Left kidney (tissue), 2 donors: ENCODE measurements around the gene PADI4. TPM values are rescaled to one million over a fixed set of nuclear protein-coding genes. Genes with fewer than 3 reads are reported as not detected.
"Not testable (repeated sequence)": the region's sequence is repeated elsewhere in the genome, so short reads cannot be mapped to it uniquely, and the experiment has no call there.

ENCODE experiments used
- DNase-seq: peaks from one replicate; pipeline ENCODE4 v3.0.0-alpha.2; 2013
- polyA plus RNA-seq: library from polyadenylated mRNA; unstranded; fragments of 120-200 nt; gene quantifications from one replicate; pipeline ENCODE4 v1.2.1, GENCODE V29; 2013; ENCODE audit not compliant: insufficient read length

PADI4 gene
- polyA plus RNA-seq, 1 donor = 0.17 TPM

DNA sequence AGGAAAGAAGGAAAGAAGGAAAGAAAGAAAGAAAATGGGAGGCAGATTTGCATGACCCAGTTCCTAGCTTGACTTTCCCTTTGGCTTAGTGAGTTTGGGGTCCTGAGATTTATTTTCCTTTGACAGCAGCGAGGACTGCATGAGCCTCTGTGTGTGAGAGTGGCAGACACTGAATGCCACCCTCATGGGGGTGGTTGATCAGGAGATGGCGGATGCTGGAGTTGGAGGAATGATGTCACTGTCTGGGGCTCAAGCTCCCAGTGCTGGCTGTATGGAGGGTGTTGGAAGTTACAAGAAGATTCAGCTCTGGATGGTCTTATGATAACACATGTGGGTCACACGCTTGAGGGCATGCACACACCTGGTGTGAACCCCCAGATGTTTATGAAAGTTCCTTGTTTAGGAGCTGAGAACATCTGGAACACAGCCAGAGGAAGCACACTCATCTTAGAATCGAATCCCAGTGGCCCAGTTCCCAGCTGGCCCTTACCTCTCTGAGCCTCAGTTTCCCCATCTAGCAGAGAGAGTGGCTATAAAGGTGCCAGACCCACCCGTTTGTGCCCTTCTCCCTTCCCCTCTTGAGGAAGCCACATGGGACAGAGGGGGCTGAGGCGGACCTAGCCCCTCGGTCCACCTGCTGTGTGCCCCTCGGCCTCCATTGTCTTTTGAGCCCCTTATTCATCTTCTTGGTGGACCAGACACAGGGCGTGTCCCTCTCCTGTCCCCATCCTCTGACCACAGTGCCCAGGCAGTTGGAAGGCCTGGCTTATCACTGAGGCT is 5.7 kb downstream of the PADI4 start:
- DNase-seq = no peak

DNA sequence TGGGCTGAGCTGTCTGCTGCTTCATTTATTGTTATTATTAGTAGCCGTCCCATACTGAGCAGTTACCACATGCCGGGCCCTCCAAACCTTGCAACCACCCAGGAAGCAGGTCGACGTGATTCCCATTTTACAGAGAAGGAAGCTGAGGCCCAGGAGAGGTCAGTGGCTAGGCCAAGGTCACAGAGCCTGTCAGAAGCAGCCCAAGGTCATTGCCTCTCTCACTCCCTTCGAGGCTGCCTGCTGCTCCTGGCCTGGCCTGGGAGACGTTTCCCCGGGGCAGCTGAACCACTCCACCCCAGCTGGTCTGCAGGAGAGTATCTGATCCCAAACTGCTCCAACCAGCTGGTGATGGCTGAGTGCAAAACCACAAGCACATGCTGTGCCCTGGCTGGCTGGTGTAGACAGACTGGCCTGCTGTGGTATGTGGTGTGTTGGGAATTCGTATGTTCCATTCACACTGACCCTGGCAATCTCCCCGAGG is 6.5 kb downstream of the PADI4 start:
- no peak for DNase-seq

DNA sequence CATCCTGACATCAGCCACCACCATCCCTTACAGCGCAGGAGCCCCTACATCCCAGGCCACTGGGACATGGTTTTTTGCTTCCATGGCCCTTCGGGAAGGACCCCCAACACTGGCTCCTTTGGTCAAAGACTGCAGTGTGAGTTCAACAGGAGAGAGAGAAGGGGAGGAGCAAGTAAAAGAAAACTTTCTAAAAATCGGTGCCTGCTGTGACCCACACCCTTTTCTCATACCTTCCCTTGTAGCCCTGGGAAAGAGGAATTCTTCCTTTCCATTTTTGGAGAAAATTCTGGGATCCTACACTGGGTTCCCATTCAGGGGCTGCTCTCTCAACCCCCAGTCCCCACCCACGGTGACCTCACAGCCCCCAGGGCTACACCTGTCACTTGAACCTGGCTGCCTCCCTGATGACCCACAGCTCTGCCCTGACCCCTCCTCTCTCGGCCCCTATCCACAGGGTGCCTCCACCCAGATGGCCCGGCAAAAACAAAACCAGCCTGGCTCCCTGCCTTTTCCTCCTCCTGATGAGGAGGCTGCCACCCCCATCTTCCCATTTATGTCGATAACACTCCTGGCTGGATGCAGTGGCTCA is 7.6 kb downstream of the PADI4 start:
- no peak for DNase-seq

DNA sequence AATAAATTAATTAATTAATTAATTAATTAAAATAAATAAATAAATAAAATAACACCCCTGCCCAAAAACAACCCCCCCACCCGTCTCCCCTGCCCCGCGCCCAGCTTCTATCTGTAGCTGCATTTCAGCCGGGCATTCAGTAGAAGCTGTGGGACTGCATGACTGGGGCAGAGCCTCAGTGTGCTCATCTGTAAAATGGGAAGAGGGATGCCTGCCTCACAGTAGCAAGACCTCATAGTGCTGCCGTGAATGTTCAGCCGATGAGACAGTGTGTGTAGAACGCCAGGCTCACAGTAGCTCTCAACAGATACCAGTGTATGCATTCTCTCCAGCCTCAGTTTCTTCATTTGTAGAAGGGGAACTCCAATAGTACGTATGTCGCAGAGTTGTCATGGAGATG is 8.7 kb downstream of the PADI4 start:
- no peak for DNase-seq

DNA sequence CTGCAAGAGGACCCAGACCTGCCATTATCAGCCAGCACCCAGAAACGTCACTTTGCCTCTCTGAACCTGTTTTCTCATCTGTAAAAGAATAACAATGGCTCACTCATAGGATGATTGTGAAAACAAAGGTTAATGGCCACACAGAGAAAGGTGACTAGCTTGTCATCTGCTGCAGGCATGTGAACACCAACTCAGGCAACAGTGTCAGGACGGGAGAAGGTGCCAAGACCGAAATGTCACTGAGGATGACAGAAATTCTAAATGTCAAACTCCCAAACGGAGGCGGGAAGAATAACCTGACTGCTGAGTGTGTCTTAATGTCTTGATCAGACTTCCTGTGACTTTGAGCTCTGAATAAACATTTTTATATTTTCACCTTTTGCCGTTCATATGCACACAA is 10.3 kb downstream of the PADI4 start:
- DNase-seq = no peak

DNA sequence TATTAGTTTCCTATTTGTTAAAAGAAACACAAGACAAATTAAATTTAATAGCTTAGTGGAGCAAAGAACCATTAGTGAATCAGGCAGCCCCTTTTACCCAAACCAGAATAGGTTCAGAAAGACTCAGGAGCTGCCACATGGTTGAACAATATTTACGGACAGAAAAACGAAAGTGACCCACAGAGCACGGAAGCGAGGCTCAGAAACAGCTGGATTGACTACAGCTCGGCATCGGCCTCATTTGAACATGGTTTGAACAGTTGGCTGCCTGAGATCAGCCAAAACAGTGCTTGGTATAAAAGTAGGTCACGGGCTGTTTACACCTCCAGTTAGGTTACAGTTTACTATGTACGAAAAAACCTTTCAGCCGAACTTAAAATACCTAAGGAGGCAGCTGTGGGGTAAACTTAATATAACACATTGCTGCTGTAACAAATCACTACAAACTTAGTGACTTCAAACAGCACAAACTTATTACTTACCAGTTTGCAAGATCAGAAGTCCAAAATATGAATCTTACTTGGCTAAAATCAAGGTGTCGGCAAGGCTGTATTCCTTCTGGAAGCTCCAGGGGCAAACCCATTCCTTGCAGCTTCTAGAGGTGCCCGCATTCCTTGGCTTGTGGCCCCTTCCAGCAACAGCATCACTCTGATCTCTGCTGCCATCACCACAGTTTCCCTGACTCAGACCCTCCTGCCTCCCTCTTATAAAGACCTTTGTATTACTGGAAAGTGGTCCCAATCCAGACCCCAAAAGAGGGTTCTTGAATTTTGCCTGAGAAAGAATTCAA is 11.8 kb downstream of the PADI4 start:
- no peak for DNase-seq

DNA sequence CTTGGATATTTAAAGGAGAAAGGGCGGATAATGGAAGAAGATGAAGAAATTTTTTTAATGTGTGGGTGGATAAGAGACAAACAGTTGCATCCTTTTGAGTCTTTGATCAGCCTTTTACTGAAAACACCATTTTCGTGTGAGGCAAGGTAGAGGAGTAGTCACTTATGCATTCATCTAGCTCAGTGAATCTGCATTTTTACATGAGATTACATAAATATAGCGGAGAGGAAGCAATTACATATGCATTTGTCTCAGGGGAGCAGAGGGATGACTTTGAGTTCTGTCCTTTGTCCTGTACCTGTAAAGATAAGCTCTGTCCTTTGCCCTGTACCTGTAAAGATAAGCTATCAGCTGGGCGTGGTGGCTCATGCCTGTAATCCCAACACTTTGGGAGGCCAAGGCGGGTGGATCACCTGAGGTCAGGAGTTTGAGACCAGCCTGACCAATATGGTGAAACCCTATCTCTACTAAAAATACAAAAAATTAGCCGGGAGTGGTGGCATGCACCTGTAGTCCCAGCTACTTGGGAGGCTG is 13.9 kb downstream of the PADI4 start:
- DNase-seq = not testable (repeated sequence)

DNA sequence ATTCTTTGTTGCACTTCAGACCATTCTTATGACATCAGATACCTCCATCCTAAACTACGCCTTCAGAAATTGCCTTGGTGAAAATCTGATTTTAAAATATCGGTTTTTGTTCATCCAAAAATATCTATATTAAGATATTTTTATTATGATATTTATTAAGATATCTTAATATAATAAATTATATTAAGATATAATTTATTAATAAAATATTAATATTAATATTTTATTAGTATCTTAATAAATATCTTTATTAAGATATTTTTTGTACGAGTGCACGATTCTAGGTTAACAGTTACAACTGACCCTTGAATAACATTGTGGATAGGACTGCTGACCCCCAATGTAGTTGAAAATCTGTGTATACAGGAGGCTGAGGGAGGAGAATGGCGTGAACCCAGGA is 20.9 kb downstream of the PADI4 start:
- no peak for DNase-seq

DNA sequence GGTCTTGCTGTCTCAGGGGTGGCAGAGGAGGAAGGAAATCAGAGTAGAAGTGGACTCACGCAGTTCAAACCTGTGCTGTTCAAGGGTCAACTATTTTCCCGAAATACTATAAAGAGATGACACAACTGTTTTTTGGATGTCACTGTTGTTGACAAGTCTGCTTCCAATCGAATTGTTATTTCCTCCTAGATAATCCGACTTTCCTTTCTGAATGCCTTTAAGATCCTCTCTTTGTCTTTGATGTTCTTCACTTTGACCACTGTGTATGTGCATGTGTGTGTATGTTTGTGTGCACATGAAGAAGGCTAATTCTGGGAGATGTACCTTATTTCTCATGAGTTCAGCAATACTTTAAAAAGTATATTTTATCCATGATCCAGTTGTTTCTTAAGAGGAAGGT is 21.6 kb downstream of the PADI4 start:
- DNase-seq = no peak

DNA sequence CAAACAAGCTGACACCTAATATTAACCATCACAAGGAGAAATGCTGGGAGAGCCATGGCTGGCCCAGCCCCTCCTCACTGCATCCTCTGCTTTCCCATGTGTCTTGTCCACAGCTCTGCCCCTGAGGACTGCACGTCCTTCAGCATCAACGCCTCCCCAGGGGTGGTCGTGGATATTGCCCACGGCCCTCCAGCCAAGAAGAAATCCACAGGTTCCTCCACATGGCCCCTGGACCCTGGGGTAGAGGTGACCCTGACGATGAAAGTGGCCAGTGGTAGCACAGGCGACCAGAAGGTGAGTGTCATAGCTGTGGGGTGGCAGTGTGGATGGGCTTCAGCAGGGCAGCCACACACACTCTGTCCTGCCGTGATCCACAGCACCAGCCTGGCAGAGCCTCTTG is 22.9 kb downstream of the PADI4 start:
- no peak for DNase-seq

DNA sequence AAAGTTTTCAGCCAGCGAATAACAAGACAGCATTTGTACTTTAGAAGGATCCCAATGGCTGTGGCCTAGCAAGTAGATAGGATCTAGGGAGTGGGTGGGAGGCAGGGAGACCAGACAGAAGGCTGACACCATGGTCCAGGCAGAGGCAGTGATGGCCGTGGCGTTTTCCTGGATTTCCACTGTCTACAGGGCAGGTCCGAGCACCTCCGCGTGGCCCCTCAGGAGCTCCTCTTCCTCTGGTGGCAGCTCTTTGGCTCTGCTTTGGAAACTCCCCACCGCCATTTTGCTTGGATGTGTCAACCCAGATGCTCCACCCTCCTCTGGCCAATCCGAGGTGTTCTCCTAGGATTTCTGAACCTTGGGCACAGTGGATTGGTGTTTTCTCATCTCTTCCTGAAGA is 25.1 kb downstream of the PADI4 start:
- DNase-seq = no peak

DNA sequence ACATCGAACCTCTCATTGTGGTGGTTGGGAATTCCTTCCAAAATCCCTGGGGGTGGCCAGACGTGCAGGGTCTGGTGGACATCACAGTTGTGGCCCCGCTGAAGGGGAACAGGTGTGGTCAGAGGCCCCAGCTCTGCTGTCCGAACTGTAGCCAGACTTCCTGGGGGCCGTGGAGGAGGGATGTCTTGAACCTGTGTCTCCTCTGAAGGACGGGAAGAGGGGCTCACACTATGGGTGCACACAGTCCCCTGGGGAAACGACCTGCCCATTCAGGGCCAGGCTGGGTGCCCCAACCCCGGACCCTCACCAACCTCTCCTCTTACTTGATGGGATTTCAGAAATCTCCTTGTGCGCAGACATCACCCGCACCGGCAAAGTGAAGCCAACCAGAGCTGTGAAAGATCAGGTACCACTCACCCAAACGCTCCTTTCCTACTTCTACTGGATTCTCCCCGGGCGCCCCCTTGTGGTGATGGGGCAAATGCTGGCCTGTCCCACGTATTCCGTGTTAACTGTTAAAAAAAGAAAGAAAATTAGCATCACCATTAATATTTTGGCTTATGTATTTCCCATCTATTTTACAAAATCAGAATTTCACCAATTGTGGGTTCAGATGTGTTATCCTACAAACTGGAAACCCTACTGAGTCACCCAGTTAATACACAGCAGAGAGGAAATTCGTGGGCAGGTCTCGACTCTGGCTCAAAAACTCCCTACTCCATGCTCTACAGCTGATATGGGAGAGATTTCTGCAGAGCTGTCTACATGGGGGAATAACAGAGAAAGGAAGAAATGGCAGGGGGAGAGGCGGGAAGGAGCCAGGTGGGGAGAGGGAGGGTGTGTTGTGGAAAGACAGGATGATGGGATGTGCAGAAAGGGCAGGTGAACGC is 28.1 kb downstream of the PADI4 start:
- peak; percentile 53 for DNase-seq

DNA sequence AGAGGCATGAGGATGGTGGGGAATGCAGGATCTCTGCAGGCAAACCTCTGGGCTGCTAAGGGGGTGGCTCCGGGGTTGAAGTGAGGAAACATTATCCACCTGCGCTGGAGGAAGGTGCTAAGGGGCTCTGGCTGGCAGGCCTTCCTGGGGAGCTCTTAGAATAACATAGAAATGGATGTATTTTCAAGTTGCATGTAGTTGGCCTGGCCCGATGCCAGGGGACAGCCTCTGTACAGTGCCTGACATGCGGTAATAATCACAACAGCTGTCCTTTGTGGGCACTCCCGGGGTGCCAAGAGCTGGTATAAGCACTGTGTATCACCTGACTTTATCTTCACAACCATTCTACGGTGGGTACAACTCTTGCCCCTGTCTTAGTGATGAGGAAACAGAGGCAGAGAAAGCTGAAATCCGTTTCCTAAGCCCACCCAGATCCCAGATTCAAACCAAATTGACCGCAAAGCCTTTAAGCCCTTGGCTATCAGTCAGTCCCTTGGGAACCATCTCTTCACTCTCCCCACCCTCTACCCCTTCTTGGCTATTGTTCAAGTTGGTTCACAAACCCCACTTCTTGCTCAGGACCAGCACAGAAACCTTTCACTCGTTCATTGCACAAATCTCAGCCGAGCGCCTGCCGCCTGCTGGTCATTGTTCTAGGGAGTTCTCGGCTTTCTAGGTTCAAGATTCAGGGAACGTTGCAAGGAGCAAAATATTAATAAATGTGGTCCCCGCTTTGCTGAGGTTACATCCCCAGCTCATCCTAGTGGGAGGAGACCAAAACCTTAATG is 30.9 kb downstream of the PADI4 start:
- DNase-seq = no peak

DNA sequence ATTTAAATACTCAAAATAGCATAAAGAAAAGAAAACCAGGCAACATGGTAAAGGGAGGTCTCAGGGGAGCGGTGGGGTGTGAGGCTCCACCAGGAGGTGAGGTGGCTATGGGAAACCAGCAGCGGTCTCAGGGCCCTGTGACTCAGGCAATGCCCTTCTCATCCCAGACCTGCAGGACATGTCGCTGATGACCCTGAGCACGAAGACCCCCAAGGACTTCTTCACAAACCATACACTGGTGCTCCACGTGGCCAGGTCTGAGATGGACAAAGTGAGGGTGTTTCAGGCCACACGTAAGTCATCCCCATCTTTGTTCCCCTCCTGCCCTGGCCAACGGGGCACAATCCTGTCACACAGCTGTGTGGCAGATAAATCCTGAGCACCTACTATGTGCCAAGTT is 31.5 kb downstream of the PADI4 start:
- DNase-seq = no peak

DNA sequence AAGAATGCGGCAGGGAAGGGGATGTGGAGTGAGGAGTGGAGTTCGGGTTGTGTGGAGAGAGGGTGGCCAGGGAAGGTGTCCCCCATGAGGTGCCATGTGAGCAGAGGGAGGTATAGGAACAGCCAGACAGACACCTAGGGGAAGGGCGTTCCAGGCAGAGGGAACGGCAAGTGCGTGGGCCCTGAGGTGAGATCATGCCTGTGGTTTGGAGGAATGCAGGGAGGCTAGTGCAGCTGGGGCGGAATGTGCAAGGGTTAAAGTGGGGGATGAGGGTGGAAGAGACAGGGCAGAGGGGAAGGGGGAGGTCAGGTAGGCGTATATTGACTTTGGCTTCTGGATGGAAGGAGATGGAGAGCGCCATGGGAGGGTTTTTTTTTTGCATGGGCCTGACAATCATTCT is 32.4 kb downstream of the PADI4 start:
- DNase-seq = no peak

DNA sequence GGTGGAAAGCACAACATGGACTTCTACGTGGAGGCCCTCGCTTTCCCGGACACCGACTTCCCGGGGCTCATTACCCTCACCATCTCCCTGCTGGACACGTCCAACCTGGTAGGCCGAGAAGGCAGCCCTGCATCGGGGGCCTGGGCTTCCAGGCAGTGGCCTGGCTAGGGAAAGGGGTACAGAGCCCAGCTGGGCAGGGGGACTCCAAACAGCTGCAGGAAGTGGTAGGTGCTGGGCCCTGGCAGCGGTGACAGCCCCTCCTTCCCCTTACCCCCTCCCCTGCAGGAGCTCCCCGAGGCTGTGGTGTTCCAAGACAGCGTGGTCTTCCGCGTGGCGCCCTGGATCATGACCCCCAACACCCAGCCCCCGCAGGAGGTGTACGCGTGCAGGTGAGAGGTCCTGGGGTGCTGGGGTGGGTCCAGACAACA is 34.0 kb downstream of the PADI4 start:
- no peak for DNase-seq

DNA sequence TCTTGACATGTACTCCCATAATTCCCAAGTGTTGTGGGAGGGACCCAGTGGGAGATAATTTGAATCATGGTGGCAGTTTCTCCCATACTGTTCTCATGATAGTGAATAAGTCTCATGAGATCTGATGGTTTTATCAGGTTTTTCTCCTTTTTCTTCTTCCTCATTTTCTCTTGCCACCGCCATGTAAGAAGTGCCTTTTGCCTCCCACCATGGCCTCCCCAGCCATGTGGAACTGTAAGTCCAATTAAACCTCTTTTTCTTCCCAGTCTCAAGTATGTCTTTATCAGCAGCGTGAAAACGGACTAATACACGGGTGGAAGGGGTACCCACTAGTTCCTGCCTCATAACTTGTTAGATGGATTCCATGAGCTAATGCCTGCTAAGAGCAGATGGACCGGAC is 37.5 kb downstream of the PADI4 start:
- DNase-seq = not testable (repeated sequence)

DNA sequence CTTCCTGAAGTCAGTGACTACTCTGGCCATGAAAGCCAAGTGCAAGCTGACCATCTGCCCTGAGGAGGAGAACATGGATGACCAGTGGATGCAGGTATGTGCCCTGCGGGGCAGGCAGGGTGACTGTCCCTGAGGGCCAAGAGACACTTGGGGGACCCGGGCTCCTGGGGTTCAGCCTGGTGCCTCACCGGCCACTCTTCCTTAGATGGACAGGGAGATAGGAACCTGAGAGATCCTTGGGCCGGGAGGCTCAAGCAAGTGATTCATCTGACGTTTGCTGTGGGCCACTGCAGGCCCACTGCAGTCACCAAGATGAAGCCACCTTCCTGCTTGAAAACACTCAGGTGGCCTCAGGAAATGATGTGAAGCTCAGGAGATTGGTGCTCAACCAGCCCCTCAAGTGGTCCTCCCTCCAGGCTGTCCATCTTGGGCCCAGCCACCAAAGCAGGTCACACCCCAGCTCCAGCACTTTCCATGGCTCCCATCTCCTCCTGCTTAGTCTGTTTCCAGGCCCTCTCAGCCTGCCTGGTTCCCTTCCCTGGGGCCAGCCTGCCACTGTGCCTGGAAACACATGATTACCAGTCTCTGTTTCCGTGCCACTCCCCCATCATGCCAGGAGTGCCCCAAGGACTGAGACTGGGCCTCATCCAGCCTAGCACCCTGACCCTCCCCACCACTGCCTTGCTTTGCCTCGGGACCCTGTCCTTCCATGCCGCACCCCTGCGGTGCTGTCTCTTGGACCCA is 38.2 kb downstream of the PADI4 start:
- no peak for DNase-seq

DNA sequence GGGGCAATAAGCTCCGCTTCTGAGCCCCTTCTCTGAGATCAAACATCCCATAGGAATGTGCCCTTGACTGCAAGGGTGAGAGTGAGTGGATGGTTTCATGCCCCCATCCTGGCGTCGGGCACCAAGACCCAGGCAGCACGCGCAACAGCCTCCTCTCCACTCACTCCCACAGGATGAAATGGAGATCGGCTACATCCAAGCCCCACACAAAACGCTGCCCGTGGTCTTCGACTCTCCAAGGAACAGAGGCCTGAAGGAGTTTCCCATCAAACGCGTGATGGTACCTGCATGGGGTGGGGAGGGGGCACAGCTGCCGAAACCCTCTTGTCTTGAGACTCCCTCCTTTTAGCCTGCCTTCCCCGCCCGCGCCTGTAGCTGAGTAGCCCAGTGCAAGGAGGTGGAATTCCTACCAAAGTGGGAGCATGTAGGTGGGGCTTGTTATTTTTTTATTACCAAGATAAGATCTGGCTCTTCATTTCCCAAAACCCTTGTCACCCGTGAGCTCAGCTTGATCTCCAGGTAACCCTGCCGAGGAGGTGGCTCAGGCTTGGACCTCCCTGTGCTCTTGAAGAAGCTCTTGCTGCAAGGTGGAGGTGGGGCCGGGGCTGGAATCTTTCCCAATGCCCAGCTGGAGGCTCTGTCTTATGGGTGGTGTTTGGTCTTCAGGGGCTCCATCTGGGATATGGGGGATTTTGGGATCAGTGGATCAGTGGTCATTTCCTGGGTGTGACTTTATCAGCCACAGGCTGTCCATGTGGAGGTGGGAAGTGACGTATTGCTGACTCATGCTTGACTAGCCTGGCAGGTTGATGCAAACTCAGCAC is 40.0 kb downstream of the PADI4 start:
- DNase-seq = no peak
